Measurements from ENCODE around the gene SLC13A2. TPM values are rescaled to one million over a fixed set of nuclear protein-coding genes. Genes with fewer than 3 reads are reported as not detected.

Gene SLC13A2
- total and polyA plus RNA-seq, 2 experiments from 2014 or later = not detected

- no peak overlapping the region for H3K4me3 ChIP-seq
- H3K4me1 ChIP-seq (ENCODE audit: low read depth) = no peaks in the 10 kb centered on the region
- no peaks in the 10 kb centered on the region for H3K27me3 ChIP-seq
- H3K27ac ChIP-seq = no peak overlapping the region
- DNase-seq (ENCODE audit: low read depth in 1 of 2, low spot score in 1 of 2) = no peak
- H3K36me3 ChIP-seq = no peaks in the 10 kb centered on the region
- no peak for TF ChIP-seq CTCF (IDR thresholded peaks at IDR 0.05; ENCODE audit: low read depth, low read length)
- no peaks in the 10 kb centered on the region for H3K9me3 ChIP-seq (ENCODE audit: low read depth)
Observed at GRCh38 chr17:28540231-28540630, 66.8 kb downstream of the SLC13A2 start.

GRCh38 chr17:28541439-28541838, 68.0 kb downstream of the SLC13A2 start:
- no peak overlapping the region for H3K27ac ChIP-seq
- TF ChIP-seq CTCF (IDR thresholded peaks at IDR 0.05; ENCODE audit: low read depth, low read length) = no peak
- H3K27me3 ChIP-seq = no peaks in the 10 kb centered on the region
- H3K36me3 ChIP-seq = peaks cover 2% of the 10 kb centered on the region
- H3K9me3 ChIP-seq (ENCODE audit: low read depth) = no peaks in the 10 kb centered on the region
- DNase-seq (ENCODE audit: low read depth in 1 of 2, low spot score in 1 of 2) = no peak
- no peaks in the 10 kb centered on the region for H3K4me1 ChIP-seq (ENCODE audit: low read depth)
- no peak overlapping the region for H3K4me3 ChIP-seq

- Histone ChIP-seq H3K4me3 (no peak overlapping the region), H3K4me1 (ENCODE audit: low read depth) (no peaks in the 10 kb centered on the region), H3K27me3 (no peaks in the 10 kb centered on the region), H3K36me3 (peaks cover 9% of the 10 kb centered on the region), H3K9me3 (ENCODE audit: low read depth) (no peaks in the 10 kb centered on the region), H3K27ac (no peak overlapping the region)
- TF ChIP-seq CTCF (IDR thresholded peaks at IDR 0.05; ENCODE audit: low read depth, low read length) = no peak
- no peak for DNase-seq (ENCODE audit: low read depth in 1 of 2, low spot score in 1 of 2)
Observed at GRCh38 chr17:28544402-28545140, 71.1 kb downstream of the SLC13A2 start.

- DNase-seq (ENCODE audit: low read depth in 1 of 2, low spot score in 1 of 2) = no peak
- Histone ChIP-seq H3K27me3 (no peaks in the 10 kb centered on the region), H3K9me3 (ENCODE audit: low read depth) (no peaks in the 10 kb centered on the region), H3K27ac (no peak overlapping the region), H3K4me3 (no peak overlapping the region), H3K36me3 (peaks cover 9% of the 10 kb centered on the region), H3K4me1 (ENCODE audit: low read depth) (no peaks in the 10 kb centered on the region)
- TF ChIP-seq CTCF (IDR thresholded peaks at IDR 0.05; ENCODE audit: low read depth, low read length) = no peak
Observed at GRCh38 chr17:28545141-28545503, 71.7 kb downstream of the SLC13A2 start.

- Histone ChIP-seq H3K4me1 (ENCODE audit: low read depth) (no peaks in the 10 kb centered on the region), H3K36me3 (peaks cover 9% of the 10 kb centered on the region), H3K9me3 (ENCODE audit: low read depth) (no peaks in the 10 kb centered on the region), H3K27me3 (no peaks in the 10 kb centered on the region), H3K27ac (no peak overlapping the region), H3K4me3 (no peak overlapping the region)
- TF ChIP-seq CTCF (IDR thresholded peaks at IDR 0.05; ENCODE audit: low read depth, low read length) = no peak
- DNase-seq (ENCODE audit: low read depth in 1 of 2, low spot score in 1 of 2) = no peak
Observed at GRCh38 chr17:28545787-28546415, 72.5 kb downstream of the SLC13A2 start.
